Measurements from ENCODE around the gene PRUNE2. TPM values are rescaled to one million over a fixed set of nuclear protein-coding genes. Genes with fewer than 3 reads are reported as not detected.

Gene PRUNE2
- total RNA-seq, 2 experiments from 2014 or later: not detected

GRCh38 chr9:76664120-76664519 lies 241.8 kb downstream of the PRUNE2 start:
- Histone ChIP-seq H3K9me3 (ENCODE audit: control insufficient read depth in 1 of 2, insufficient read depth in 1 of 2, low read length in 2 of 2) (no peaks in the 10 kb centered on the region), H3K27me3 (ENCODE audit: control insufficient read depth in 1 of 2, insufficient read depth in 2 of 2, low read length in 2 of 2) (no peaks in the 10 kb centered on the region), H3K36me3 (ENCODE audit: insufficient read depth, low read length) (no peaks in the 10 kb centered on the region), H3K4me1 (ENCODE audit: insufficient read depth, low read length) (peaks cover 2% of the 10 kb centered on the region), H3K27ac (ENCODE audit: low read depth in 1 of 2, low read length in 2 of 2) (no peak overlapping the region), H3K4me3 (ENCODE audit: low read length) (no peak overlapping the region)
- Mint-ChIP-seq H3K27me3 (no peaks in the 10 kb centered on the region), H3K36me3 (ENCODE audit: low read depth) (no peaks in the 10 kb centered on the region), H3K4me1 (ENCODE audit: low read depth) (no peaks in the 10 kb centered on the region), H3K4me3 (no peak overlapping the region), H3K27ac (no peak overlapping the region), H3K9me3 (no peaks in the 10 kb centered on the region)
- intact Hi-C loops (cut with DNase I, micrococcal nuclease): no loop called here
- DNase-seq (no peak), ATAC-seq (ENCODE audit: poor library complexity) (no peak)
- ChIA-PET POLR2A (no interaction called here), CTCF (no interaction called here)
- no peak for TF ChIP-seq CTCF (IDR thresholded peaks at IDR 0.05)

- peaks cover 2% of the 10 kb centered on the region for H3K4me1 ChIP-seq (ENCODE audit: insufficient read depth, low read length)
- TF ChIP-seq CTCF (IDR thresholded peaks at IDR 0.05): no peak
- Mint-ChIP-seq H3K27ac (no peak overlapping the region), H3K4me1 (ENCODE audit: low read depth) (peaks cover 6% of the 10 kb centered on the region), H3K36me3 (ENCODE audit: low read depth) (no peaks in the 10 kb centered on the region), H3K9me3 (no peaks in the 10 kb centered on the region), H3K27me3 (peaks cover 4% of the 10 kb centered on the region), H3K4me3 (no peak overlapping the region)
- ATAC-seq (ENCODE audit: poor library complexity): no peak
- intact Hi-C loops (cut with DNase I, micrococcal nuclease): no loop called here
- no peak for DNase-seq
- H3K9me3 ChIP-seq (ENCODE audit: control insufficient read depth in 1 of 2, insufficient read depth in 1 of 2, low read length in 2 of 2): no peaks in the 10 kb centered on the region
- no peak overlapping the region for H3K27ac ChIP-seq (ENCODE audit: low read depth in 1 of 2, low read length in 2 of 2)
- ChIA-PET POLR2A (no interaction called here), CTCF (no interaction called here)
- no peak overlapping the region for H3K4me3 ChIP-seq (ENCODE audit: low read length)
- no peaks in the 10 kb centered on the region for H3K27me3 ChIP-seq (ENCODE audit: control insufficient read depth in 1 of 2, insufficient read depth in 2 of 2, low read length in 2 of 2)
- no peaks in the 10 kb centered on the region for H3K36me3 ChIP-seq (ENCODE audit: insufficient read depth, low read length)
These were observed 243.2 kb downstream of the PRUNE2 start for GRCh38 chr9:76662476-76663281.

- H3K27me3 Mint-ChIP-seq: peaks cover 4% of the 10 kb centered on the region
- intact Hi-C loops (cut with DNase I, micrococcal nuclease): loop anchor here (1.0 to 2.0 kb wide), 2 partner anchors 211 to 212 kb away; no protein-coding TSS in a partner anchor
- ChIA-PET POLR2A (interaction anchor here (1.0 to 2.1 kb wide), 2 partner anchors 200 to 264 kb away, joined by 3 to 7 read pairs; partner anchors contain the start of genes GCNT1 and RFK), CTCF (no interaction called here)
- peak; percentile 48 for TF ChIP-seq CTCF (IDR thresholded peaks at IDR 0.05)
- Histone ChIP-seq H3K4me1 (ENCODE audit: insufficient read depth, low read length) (peaks cover 2% of the 10 kb centered on the region), H3K36me3 (ENCODE audit: insufficient read depth, low read length) (no peaks in the 10 kb centered on the region), H3K27ac (ENCODE audit: low read depth in 1 of 2, low read length in 2 of 2) (no peak overlapping the region), H3K9me3 (ENCODE audit: control insufficient read depth in 1 of 2, insufficient read depth in 1 of 2, low read length in 2 of 2) (no peaks in the 10 kb centered on the region), H3K4me3 (ENCODE audit: low read length) (no peak overlapping the region), H3K27me3 (ENCODE audit: control insufficient read depth in 1 of 2, insufficient read depth in 2 of 2, low read length in 2 of 2) (no peaks in the 10 kb centered on the region)
- DNase-seq: peak in 3 of 14 experiments; percentile 62
- ATAC-seq (ENCODE audit: poor library complexity): no peak
- H3K36me3 Mint-ChIP-seq (ENCODE audit: low read depth): no peaks in the 10 kb centered on the region
- H3K9me3 Mint-ChIP-seq: no peaks in the 10 kb centered on the region
- no peak overlapping the region for H3K4me3 Mint-ChIP-seq
- H3K27ac Mint-ChIP-seq: no peak overlapping the region
- peaks cover 23% of the 10 kb centered on the region for H3K4me1 Mint-ChIP-seq (ENCODE audit: low read depth)
These were observed 247.2 kb downstream of the PRUNE2 start for GRCh38 chr9:76658510-76659231.
